ENCODE measurements around the gene DDX1.

GRCh38 chr2:15652252-15652651 lies 60.6 kb downstream of the DDX1 start:
- TF ChIP-seq CTCF (conservative IDR thresholded peaks at IDR 0.05; ENCODE audit: low read depth, low read length) = no peak
- no peak for TF ChIP-seq EZH2 (IDR thresholded peaks at IDR 0.05; ENCODE audit: borderline replicate concordance, low read depth, low read length, poor library complexity, severe bottlenecking)
